ENCODE measurements around the gene OR6C68. TPM values are rescaled to one million over a fixed set of nuclear protein-coding genes. Genes with fewer than 3 reads are reported as not detected.

OR6C68 gene
- total and polyA plus RNA-seq, 9 of the 15 experiments (the other 6 are each of a cell fraction or from before 2014, with no cell fraction given) = not detected

GRCh38 chr12:55499810-55500252 lies 7.7 kb downstream of the OR6C68 start (continued):
- TF ChIP-seq CREB3L1 (IDR thresholded peaks at IDR 0.05; ENCODE audit: borderline replicate concordance, low read depth) (no peak), PREB (CRISPR knock-in tag; IDR thresholded peaks at IDR 0.05) (no peak), KLF10 (CRISPR knock-in tag; IDR thresholded peaks at IDR 0.05) (no peak), BCLAF1 (IDR thresholded peaks at IDR 0.05; ENCODE audit: borderline replicate concordance in 1 of 2, control insufficient read depth in 1 of 2, low read depth in 2 of 2, low read length in 1 of 2) (no peak), ATF2 (CRISPR knock-in tag; IDR thresholded peaks at IDR 0.05) (no peak), SMARCB1 (IDR thresholded peaks at IDR 0.05; ENCODE audit: insufficient read length, low read depth) (no peak), ETV6 (IDR thresholded peaks at IDR 0.05; ENCODE audit: borderline replicate concordance in 1 of 2, low read depth in 2 of 2, low read length in 1 of 2) (no peak), ETV6 (CRISPR knock-in tag; IDR thresholded peaks at IDR 0.05; ENCODE audit: borderline replicate concordance) (no peak), CBFA2T2 (conservative IDR thresholded peaks at IDR 0.05) (peak; percentile 39), NRF1 (conservative IDR thresholded peaks at IDR 0.05 in 1 of 2, IDR thresholded peaks at IDR 0.05 in 1 of 2) (no peak), FOSL1 (tag; conservative IDR thresholded peaks at IDR 0.05) (no peak), ZNF699 (CRISPR knock-in tag; IDR thresholded peaks at IDR 0.05; ENCODE audit: insufficient replicate concordance) (no peak), NCOR1 (IDR thresholded peaks at IDR 0.05) (peak; percentile 14; the same call in 1 of the 2 replicates), PBX2 (CRISPR knock-in tag; IDR thresholded peaks at IDR 0.05; ENCODE audit: low read depth) (no peak), PBX2 (tag; conservative IDR thresholded peaks at IDR 0.05; ENCODE audit: low read depth) (0 out of 2 replicates have a peak, but pooled peaks have one; percentile 24)

All from K562 (cell line).